Epidermal melanocyte (primary cell): ENCODE data around the gene DENND4A.

Experiments
- DNase-seq: peaks from one replicate; pipeline ENCODE4 v3.0.0; 2011; ENCODE audit warnings: low spot score; ENCODE audit not compliant: insufficient read length

Gene DENND4A

GRCh38 chr15:65792138-65792987 lies at the start of gene DENND4A:
Gene DENND4A (minus strand): TSS chr15:65792293. CDS start chr15:65756450, 35,843 bp downstream.
- DNase-seq, result peak; percentile 80

- DNase-seq, result no peak
These were observed 49.2 kb upstream of the DENND4A start for GRCh38 chr15:65841121-65841930.

- DNase-seq, result no peak
These were observed 47.9 kb upstream of the DENND4A start for GRCh38 chr15:65839985-65840384.

GRCh38 chr15:65839354-65839901 lies 47.3 kb upstream of the DENND4A start:
- DNase-seq, result no peak

GRCh38 chr15:65837301-65838294 lies 45.5 kb upstream of the DENND4A start:
- no peak for DNase-seq

GRCh38 chr15:65836665-65837064 lies 44.6 kb upstream of the DENND4A start:
- DNase-seq, result no peak

- DNase-seq, result no peak
These were observed 43.4 kb upstream of the DENND4A start for GRCh38 chr15:65835447-65835846.

GRCh38 chr15:65834603-65835282 lies 42.6 kb upstream of the DENND4A start:
- no peak for DNase-seq

- no peak for DNase-seq
These were observed 41.6 kb upstream of the DENND4A start for GRCh38 chr15:65833501-65834205.

- DNase-seq, result peak; percentile 44
These were observed 40.7 kb upstream of the DENND4A start for GRCh38 chr15:65832549-65833364.

GRCh38 chr15:65829130-65829764 lies 37.2 kb upstream of the DENND4A start:
- no peak for DNase-seq

GRCh38 chr15:65828585-65828984 lies 36.5 kb upstream of the DENND4A start:
- DNase-seq, result no peak

- DNase-seq, result no peak
These were observed 35.0 kb upstream of the DENND4A start for GRCh38 chr15:65827065-65827464.

GRCh38 chr15:65824941-65825544 lies 33.0 kb upstream of the DENND4A start:
- no peak for DNase-seq

- peak; percentile 64 for DNase-seq
These were observed 32.1 kb upstream of the DENND4A start for GRCh38 chr15:65824031-65824743.

- DNase-seq, result no peak
These were observed 30.2 kb upstream of the DENND4A start for GRCh38 chr15:65822316-65822715.

GRCh38 chr15:65821070-65821469 lies 29.0 kb upstream of the DENND4A start:
- no peak for DNase-seq
